ENCODE measurements around the gene ALLC. TPM values are rescaled to one million over a fixed set of nuclear protein-coding genes. Genes with fewer than 3 reads are reported as not detected.

The ALLC gene
- total and polyA plus RNA-seq, 2 donors (not counting 1 experiment from before 2014, with no cell fraction given) = not detected

DNA sequence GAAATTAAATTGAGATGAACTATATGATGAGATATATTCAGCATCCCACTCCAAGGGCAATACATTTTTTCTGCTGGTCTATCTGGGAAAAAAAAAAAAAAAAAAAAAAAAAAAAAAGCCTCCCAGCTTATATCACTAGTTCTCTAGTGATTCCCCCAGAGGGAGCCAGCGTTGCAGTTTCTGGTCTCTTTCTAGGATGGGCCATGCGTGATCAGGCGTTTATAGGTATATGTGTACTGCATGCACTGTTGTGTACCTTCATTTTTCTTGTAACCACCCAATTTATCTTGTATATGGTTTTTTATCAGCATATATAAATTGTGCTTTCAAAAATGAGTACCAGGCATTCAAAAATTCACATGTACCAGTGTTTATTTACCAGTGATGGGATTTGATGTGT is 80.5 kb downstream of the ALLC start:
- Histone ChIP-seq H3K9me3 (ENCODE audit: control extremely low read depth in 1 of 3, control insufficient read depth in 2 of 3, insufficient read depth in 1 of 3, low read length in 2 of 3) (no peaks in the 10 kb centered on the region), H4K20me1 (ENCODE audit: control insufficient read depth, insufficient read depth, low read length, poor library complexity, severe bottlenecking) (no peaks in the 10 kb centered on the region), H3K4me3 (ENCODE audit: control extremely low read depth in 1 of 5, extremely low read depth in 1 of 5, insufficient read depth in 1 of 5, low read depth in 2 of 5, low read length in 4 of 5) (no peak overlapping the region), H3K27ac (ENCODE audit: low read length in 2 of 2) (no peak overlapping the region), H3K4me2 (replicated peaks; ENCODE audit: low read depth, low read length, poor library complexity, severe bottlenecking) (no peak overlapping the region), H3K36me3 (replicated peaks in 1 of 2; ENCODE audit: control extremely low read depth in 1 of 2, control insufficient read depth in 1 of 2, extremely low read depth in 1 of 2, insufficient read depth in 2 of 2, low read length in 1 of 2) (no peaks in the 10 kb centered on the region), H3K9ac (ENCODE audit: low read length) (no peak overlapping the region), H3K27me3 (replicated peaks in 1 of 4; ENCODE audit: control extremely low read depth in 1 of 4, control insufficient read depth in 3 of 4, insufficient read depth in 4 of 4, low read length in 3 of 4) (no peaks in the 10 kb centered on the region), H3K79me2 (ENCODE audit: control insufficient read depth, insufficient read depth, low read length) (no peaks in the 10 kb centered on the region), H2AFZ (ENCODE audit: insufficient read depth, low read depth, low read length, poor library complexity, severe bottlenecking) (no peak overlapping the region), H3K4me1 (ENCODE audit: control insufficient read depth in 2 of 2, insufficient read depth in 2 of 2, low read length in 2 of 2) (no peaks in the 10 kb centered on the region)
- intact Hi-C loops (cut with micrococcal nuclease) = no loop called here
- H3K4me1 Mint-ChIP-seq = no peaks in the 10 kb centered on the region
- CTCF ChIA-PET = no interaction called here
- no CpG with 5 or more reads among the region's 3 CpGs for WGBS (ENCODE audit: insufficient coverage)
- H3K9me3 Mint-ChIP-seq (ENCODE audit: insufficient read depth) = no peaks in the 10 kb centered on the region
- POLR2A ChIA-PET = no interaction called here
- no peak overlapping the region for H3K27ac Mint-ChIP-seq
- H3K4me3 Mint-ChIP-seq = no peak overlapping the region
- H3K27me3 Mint-ChIP-seq = peaks cover 5% of the 10 kb centered on the region
- DNase-seq (no peak), ATAC-seq (ENCODE audit: low read depth) (no peak)
- no peak for TF ChIP-seq EZH2 (IDR thresholded peaks at IDR 0.05; ENCODE audit: borderline replicate concordance, insufficient read depth, low read depth, low read length, poor library complexity, severe bottlenecking)
- TF ChIP-seq, protein P1, sequence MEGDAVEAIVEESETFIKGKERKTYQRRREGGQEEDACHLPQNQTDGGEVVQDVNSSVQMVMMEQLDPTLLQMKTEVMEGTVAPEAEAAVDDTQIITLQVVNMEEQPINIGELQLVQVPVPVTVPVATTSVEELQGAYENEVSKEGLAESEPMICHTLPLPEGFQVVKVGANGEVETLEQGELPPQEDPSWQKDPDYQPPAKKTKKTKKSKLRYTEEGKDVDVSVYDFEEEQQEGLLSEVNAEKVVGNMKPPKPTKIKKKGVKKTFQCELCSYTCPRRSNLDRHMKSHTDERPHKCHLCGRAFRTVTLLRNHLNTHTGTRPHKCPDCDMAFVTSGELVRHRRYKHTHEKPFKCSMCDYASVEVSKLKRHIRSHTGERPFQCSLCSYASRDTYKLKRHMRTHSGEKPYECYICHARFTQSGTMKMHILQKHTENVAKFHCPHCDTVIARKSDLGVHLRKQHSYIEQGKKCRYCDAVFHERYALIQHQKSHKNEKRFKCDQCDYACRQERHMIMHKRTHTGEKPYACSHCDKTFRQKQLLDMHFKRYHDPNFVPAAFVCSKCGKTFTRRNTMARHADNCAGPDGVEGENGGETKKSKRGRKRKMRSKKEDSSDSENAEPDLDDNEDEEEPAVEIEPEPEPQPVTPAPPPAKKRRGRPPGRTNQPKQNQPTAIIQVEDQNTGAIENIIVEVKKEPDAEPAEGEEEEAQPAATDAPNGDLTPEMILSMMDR (IDR thresholded peaks at IDR 0.05) = no peak

DNA sequence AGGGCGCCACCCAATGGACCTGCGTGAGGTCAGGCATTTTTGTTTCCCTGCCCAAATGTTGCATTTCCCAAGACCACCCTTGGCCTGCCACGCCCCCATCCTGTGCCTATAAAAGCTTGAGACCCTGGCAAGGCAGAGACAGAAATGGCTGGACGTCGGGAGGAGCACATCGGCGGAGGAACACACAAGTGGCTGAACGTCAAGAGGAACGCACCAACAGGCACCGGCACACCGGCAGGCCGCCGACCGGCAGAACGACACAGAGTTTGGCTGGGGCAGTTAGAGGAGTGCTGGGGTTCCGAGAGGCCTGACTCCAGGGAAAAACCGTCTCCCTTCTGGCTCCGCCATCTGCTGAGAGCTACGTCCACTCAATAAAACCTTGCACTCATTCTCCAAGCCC is 81.3 kb downstream of the ALLC start:
- POLR2A ChIA-PET = no interaction called here
- no peak overlapping the region for H3K27ac ChIP-seq (ENCODE audit: low read length in 2 of 2)
- H3K27me3 Mint-ChIP-seq = peaks cover 5% of the 10 kb centered on the region
- TF ChIP-seq, protein P1 (IDR thresholded peaks at IDR 0.05) = no peak
- no peak for TF ChIP-seq EZH2 (IDR thresholded peaks at IDR 0.05; ENCODE audit: borderline replicate concordance, insufficient read depth, low read depth, low read length, poor library complexity, severe bottlenecking)
- no peak overlapping the region for H2AFZ ChIP-seq (ENCODE audit: insufficient read depth, low read depth, low read length, poor library complexity, severe bottlenecking)
- H3K9me3 ChIP-seq (ENCODE audit: control extremely low read depth in 1 of 3, control insufficient read depth in 2 of 3, insufficient read depth in 1 of 3, low read length in 2 of 3) = no peaks in the 10 kb centered on the region
- CTCF ChIA-PET = no interaction called here
- H3K9me3 Mint-ChIP-seq (ENCODE audit: insufficient read depth) = no peaks in the 10 kb centered on the region
- H3K4me1 ChIP-seq (ENCODE audit: control insufficient read depth in 2 of 2, insufficient read depth in 2 of 2, low read length in 2 of 2) = no peaks in the 10 kb centered on the region
- H3K4me1 Mint-ChIP-seq = no peaks in the 10 kb centered on the region
- no peaks in the 10 kb centered on the region for H3K79me2 ChIP-seq (ENCODE audit: control insufficient read depth, insufficient read depth, low read length)
- H3K4me3 ChIP-seq (ENCODE audit: control extremely low read depth in 1 of 5, extremely low read depth in 1 of 5, insufficient read depth in 1 of 5, low read depth in 2 of 5, low read length in 4 of 5) = no peak overlapping the region
- no peaks in the 10 kb centered on the region for H4K20me1 ChIP-seq (ENCODE audit: control insufficient read depth, insufficient read depth, low read length, poor library complexity, severe bottlenecking)
- H3K4me2 ChIP-seq (replicated peaks; ENCODE audit: low read depth, low read length, poor library complexity, severe bottlenecking) = no peak overlapping the region
- no peak overlapping the region for H3K9ac ChIP-seq (ENCODE audit: low read length)
- no peaks in the 10 kb centered on the region for H3K27me3 ChIP-seq (replicated peaks in 1 of 4; ENCODE audit: control extremely low read depth in 1 of 4, control insufficient read depth in 3 of 4, insufficient read depth in 4 of 4, low read length in 3 of 4)
- no peak overlapping the region for H3K27ac Mint-ChIP-seq
- intact Hi-C loops (cut with micrococcal nuclease) = no loop called here
- ATAC-seq (ENCODE audit: low read depth) (no peak), DNase-seq (no peak)
- WGBS (ENCODE audit: insufficient coverage) = 98% methylated on average over 17 of the region's 19 CpGs
- no peak overlapping the region for H3K4me3 Mint-ChIP-seq
- H3K36me3 ChIP-seq (replicated peaks in 1 of 2; ENCODE audit: control extremely low read depth in 1 of 2, control insufficient read depth in 1 of 2, extremely low read depth in 1 of 2, insufficient read depth in 2 of 2, low read length in 1 of 2) = no peaks in the 10 kb centered on the region
